Ovary (tissue), 9 donors: ENCODE results near the gene NUDCD2. TPM values are rescaled to one million over a fixed set of nuclear protein-coding genes. Genes with fewer than 3 reads are reported as not detected.

ENCODE experiments used
- DNase-seq, 5 donors: peaks; one replicate each; pipeline ENCODE4 v3.0.0-alpha.2; 2019 to 2020
- H3K27ac ChIP-seq, 2 donors: fragments of 200-600 bp; one replicate each; pipeline versions ENCODE4 v1.5.1 to v1.8.0; 2019 to 2022
- H3K27me3 ChIP-seq: fragments of 200-600 bp; one replicate; pipeline ENCODE4 v1.8.0; 2022
- H3K36me3 ChIP-seq: fragments of 200-600 bp; sonication (generic); one replicate; pipeline ENCODE4 v1.5.1; 2019
- H3K4me1 ChIP-seq: one replicate; pipeline ENCODE4 v1.8.1; 2013; ENCODE audit warnings: mild to moderate bottlenecking, moderate library complexity; ENCODE audit not compliant: insufficient read depth
- H3K4me3 ChIP-seq: fragments of 200-600 bp; sonication (generic); one replicate; pipeline ENCODE4 v1.5.1; 2017
- H3K9me3 ChIP-seq, 2 donors: fragments of 200-600 bp in 1 of 2; sonication (generic) in 1 of 2; one replicate each; pipeline versions ENCODE4 v1.5.1 to v1.8.1; 2013 to 2019; ENCODE audit warnings: mild to moderate bottlenecking in 1 of 2, moderate library complexity in 1 of 2
- CTCF ChIP-seq, 3 donors: fragments of 450-650 bp in 2 of 3; fragments of 200-600 bp in 1 of 3; IDR thresholded peaks; one replicate each; pipeline versions ENCODE4 v1.5.1 to v1.8.0; 2016 to 2022; ENCODE audit warnings: antibody characterized with exemption in 3 of 3, mild to moderate bottlenecking in 1 of 3
- EP300 ChIP-seq: sonication (generic); formaldehyde crosslinking; IDR thresholded peaks from one replicate; pipeline ENCODE4 v1.6.1; 2017; ENCODE audit warnings: antibody characterized with exemption
- POLR2A ChIP-seq: fragments of 450-650 bp; IDR thresholded peaks from one replicate; pipeline ENCODE4 v1.6.1; 2017; ENCODE audit warnings: antibody characterized with exemption, mild to moderate bottlenecking, moderate library complexity
- WGBS, 3 donors: extraction: QIAGEN DNeasy Blood & Tissue Kit in 1 of 3; methylation state at CpG; one replicate each; pipeline versions ENCODE4 v1.1.5 to v1.1.7; 2013 to 2017; 5-methylcytosine and 5-hydroxymethylcytosine counted together
- intact Hi-C, 4 donors: fragments of 100-400 bp; cut with DNase I; formaldehyde crosslinking; loops; one replicate each; pipeline versions ENCODE4 v1.11.0 to v1.15.1; 2022 to 2023
- polyA plus RNA-seq, 2 donors: library from polyadenylated mRNA; stranded (reverse); fragments of 200-250 nt in 1 of 2; fragments of 350-450 nt in 1 of 2; fragmentation: Illumina TruSeq in 1 of 2; extraction: RNeasy Lipid Tissue Mini Kit (QIAGEN cat#74804) in 1 of 2; gene quantifications; one replicate each; pipeline ENCODE4 v1.2.3, GENCODE V29; 2013 to 2014
- total RNA-seq, 7 donors: library from RNA; depleted of rRNA in 2 of 7; stranded (reverse); fragments of >200 nt in 2 of 7; fragmentation: NEBNext Ultra II Directional in 3 of 7; extraction: Animal tissue kit (Norgen Biotek cat#: 25700) in 3 of 7; gene quantifications; one replicate each; pipeline versions ENCODE4 v1.1.0 to v1.2.4, GENCODE V29; 2016 to 2023
- donor health status: DM: no; HTN: no; CAD: no; lungs with moderate emphysema.
- donor health status: DM: no; HTN: no; CAD: no.
- donor health status: Bipolar disorder and iron deficiency.
- donor health status: DM: yes; HTN: yes; CAD: no.
- donor health status: DM: no; HTN: no; CAD: no.
- donor health status: DM: yes; HTN: yes; CAD: no.

The NUDCD2 gene
- total and polyA plus RNA-seq, 9 donors: 6.8 to 26.0 (median 16.3) TPM

DNA sequence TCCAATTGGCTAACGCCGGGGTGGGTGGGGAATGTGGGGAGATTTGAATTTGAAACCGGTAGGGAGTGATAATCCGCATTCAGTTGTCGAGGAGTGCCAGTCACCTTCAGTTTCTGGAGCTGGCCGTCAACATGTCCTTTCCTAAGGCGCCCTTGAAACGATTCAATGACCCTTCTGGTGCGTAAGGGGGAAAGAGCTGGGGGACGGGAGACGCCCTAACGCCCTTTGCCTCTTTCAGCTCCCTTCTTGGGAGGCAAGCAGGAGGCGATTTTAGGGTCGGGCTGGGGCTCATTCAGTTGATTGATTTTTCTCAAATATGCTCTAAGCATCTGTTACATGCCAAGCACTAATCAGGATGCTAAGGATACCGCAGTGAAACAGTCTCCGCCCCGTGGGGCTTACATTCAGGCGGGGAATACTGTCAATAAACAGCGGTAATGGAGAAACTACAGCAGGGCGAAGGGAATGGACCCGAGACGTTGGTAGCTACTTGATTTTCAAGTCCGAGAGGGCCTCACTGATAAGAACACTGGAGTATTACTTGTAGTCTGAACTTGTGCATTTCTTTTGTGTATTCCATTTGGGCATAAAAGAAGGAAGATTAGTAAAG lies 765 bp upstream of the NUDCD2 start, which contains the start of gene HMMR:
HMMR (plus strand) TSS at position 71 of the 610 bp plus-strand sequence; CDS start at position 132, 61 bp downstream.
- Histone ChIP-seq H3K36me3 (no peaks in the 10 kb centered on the region), H3K4me3 (peak within 1 kb of the TSS; percentile 91), H3K4me1 (peaks cover 2% of the 10 kb centered on the region), H3K9me3 (no peaks in the 10 kb centered on the region), H3K27ac (peak within 1 kb of the TSS; percentile 91 to 94), H3K27me3 (no peaks in the 10 kb centered on the region)
- intact Hi-C loops: loop anchor here in 2 of 4 donors (5.0 kb wide), 2 partner anchors 42 to 47 kb away; partner anchors contain the start of gene MAT2B (in 1 of the 2)
- peak in 1 of 5 donors; percentile 41 for DNase-seq
- no peak for TF ChIP-seq CTCF (IDR thresholded peaks at IDR 0.05)
- no peak for TF ChIP-seq POLR2A
- no peak for TF ChIP-seq EP300
- 0 to 1% (median 1%) methylated on average over 23 of the region's 23 CpGs for WGBS, 3 donors

DNA sequence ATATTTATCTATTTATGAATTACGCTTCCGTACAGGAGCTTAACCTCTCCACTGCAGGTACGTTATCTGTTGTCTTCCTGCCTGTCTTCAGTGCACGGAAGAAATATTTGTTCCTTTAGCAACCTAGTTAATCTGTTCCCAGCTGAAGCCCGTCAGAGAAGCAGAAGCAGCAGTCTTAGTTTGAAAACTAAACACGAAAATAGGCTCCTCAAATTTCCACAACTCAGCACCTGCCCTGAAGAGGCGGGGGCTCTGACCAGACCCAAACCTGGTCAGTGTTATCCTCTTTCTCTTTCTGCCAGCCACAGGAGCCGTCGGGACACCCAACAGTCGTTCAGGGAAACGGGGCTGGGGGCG lies 462 bp downstream of the NUDCD2 start:
- 0 to 1% (median 1%) methylated on average over 12 of the region's 12 CpGs for WGBS, 3 donors
- Histone ChIP-seq H3K4me3 (peak overlapping the region; percentile 91), H3K4me1 (peaks cover 2% of the 10 kb centered on the region), H3K36me3 (no peaks in the 10 kb centered on the region), H3K9me3 (no peaks in the 10 kb centered on the region), H3K27me3 (no peaks in the 10 kb centered on the region), H3K27ac (peak overlapping the region; percentile 91 to 94)
- no peak for TF ChIP-seq EP300
- no peak for TF ChIP-seq POLR2A
- no peak for TF ChIP-seq CTCF (IDR thresholded peaks at IDR 0.05)
- DNase-seq: no peak
- intact Hi-C loops: no loop called here

DNA sequence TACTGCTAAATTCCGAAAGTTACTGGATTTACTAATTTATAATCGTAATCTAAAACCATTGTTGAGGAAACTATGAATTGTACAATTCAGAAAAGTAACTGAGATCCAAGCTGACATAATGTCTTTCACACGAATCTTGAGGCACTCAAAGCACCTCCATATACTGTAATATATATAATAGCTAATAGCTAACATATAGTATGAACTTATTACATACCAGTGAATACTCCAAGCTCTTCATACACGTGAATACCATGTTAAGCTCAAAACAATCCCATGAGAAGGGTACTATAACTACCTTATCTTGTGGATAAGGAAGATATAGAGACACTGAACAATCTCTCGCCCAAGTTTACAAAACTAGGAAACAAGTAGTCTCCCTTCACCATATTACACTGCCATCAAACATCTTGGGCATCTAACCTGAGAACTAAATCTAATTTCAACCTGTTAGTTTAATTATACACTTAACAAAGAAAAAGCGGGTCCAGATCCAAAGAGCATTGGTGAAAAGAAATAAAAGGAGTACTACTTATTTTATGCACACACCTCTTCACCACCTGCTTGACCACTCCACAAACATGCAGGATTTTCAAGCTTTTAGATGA lies 1.0 kb downstream of the NUDCD2 start:
- Histone ChIP-seq H3K27me3 (no peaks in the 10 kb centered on the region), H3K4me3 (peak overlapping the region; percentile 91), H3K36me3 (no peaks in the 10 kb centered on the region), H3K4me1 (peaks cover 2% of the 10 kb centered on the region), H3K9me3 (no peaks in the 10 kb centered on the region), H3K27ac (peak overlapping the region; percentile 91 to 94)
- intact Hi-C loops: no loop called here
- no peak for TF ChIP-seq CTCF (IDR thresholded peaks at IDR 0.05)
- TF ChIP-seq EP300: no peak
- DNase-seq: no peak
- WGBS, 3 donors: 40 to 44% (median 43%) methylated on average over 6 of the region's 6 CpGs

- H3K36me3 ChIP-seq: no peaks in the 10 kb centered on the region
- H3K4me3 ChIP-seq: no peak overlapping the region
- H3K4me1 ChIP-seq: peaks cover 2% of the 10 kb centered on the region
- H3K27ac ChIP-seq: no peak overlapping the region
- H3K27me3 ChIP-seq: no peaks in the 10 kb centered on the region
- no peaks in the 10 kb centered on the region for H3K9me3 ChIP-seq
- WGBS, 3 donors: 93 to 94% (median 94%) methylated on average over 7 of the region's 7 CpGs
- TF ChIP-seq CTCF (IDR thresholded peaks at IDR 0.05) (no peak), POLR2A (no peak), EP300 (no peak)
- intact Hi-C loops: no loop called here
- DNase-seq: no peak
Observed at GRCh38 chr5:163456840-163457239, 3.1 kb downstream of the NUDCD2 start.
